Fibroblast of lung (primary cell): ENCODE results near the gene ELMO1.

ENCODE experiments used
- EZH2 ChIP-seq: IDR thresholded peaks from 2 replicates; pipeline ENCODE4 v1.5.1; 2012; ENCODE audit warnings: low read length, control low read depth, mild to moderate bottlenecking; ENCODE audit errors: missing control alignments
- TF ChIP-seq, protein P1 (sequence below), 2 donors: IDR thresholded peaks in 1 of 2; conservative IDR thresholded peaks in 1 of 2; 1 replicate in 1 of 2; 2 replicates in 1 of 2; pipeline ENCODE4 v1.5.1; 2011 to 2012; ENCODE audit warnings: low read length in 2 of 2, control low read depth in 1 of 2, inconsistent platforms in 1 of 2, low read depth in 1 of 2, mild to moderate bottlenecking in 1 of 2

DNA sequence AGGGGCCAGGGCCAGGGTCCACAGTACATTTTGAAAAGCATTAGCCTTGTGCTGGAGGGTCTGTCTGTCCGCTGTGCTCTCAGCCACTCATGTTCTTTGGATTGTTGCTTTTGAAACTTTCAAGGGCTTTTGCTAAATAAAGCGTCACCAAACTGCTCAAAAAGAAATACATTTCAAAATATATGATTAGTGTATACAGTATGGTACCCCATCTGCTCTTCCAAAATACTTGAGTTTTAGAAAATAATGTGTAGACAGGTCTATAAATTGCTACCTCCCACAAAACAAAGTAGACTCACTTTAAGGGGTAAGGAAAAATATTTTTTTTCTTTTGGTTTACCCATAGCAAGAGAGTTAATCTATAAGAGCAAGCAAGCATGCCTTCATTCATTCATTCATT is 530.1 kb downstream of the ELMO1 start:
- TF ChIP-seq, protein P1, sequence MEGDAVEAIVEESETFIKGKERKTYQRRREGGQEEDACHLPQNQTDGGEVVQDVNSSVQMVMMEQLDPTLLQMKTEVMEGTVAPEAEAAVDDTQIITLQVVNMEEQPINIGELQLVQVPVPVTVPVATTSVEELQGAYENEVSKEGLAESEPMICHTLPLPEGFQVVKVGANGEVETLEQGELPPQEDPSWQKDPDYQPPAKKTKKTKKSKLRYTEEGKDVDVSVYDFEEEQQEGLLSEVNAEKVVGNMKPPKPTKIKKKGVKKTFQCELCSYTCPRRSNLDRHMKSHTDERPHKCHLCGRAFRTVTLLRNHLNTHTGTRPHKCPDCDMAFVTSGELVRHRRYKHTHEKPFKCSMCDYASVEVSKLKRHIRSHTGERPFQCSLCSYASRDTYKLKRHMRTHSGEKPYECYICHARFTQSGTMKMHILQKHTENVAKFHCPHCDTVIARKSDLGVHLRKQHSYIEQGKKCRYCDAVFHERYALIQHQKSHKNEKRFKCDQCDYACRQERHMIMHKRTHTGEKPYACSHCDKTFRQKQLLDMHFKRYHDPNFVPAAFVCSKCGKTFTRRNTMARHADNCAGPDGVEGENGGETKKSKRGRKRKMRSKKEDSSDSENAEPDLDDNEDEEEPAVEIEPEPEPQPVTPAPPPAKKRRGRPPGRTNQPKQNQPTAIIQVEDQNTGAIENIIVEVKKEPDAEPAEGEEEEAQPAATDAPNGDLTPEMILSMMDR (conservative IDR thresholded peaks at IDR 0.05 in 1 of 2, IDR thresholded peaks at IDR 0.05 in 1 of 2; ENCODE audit: low read depth in 1 of 2, low read length in 2 of 2), result no peak
- TF ChIP-seq EZH2, result no peak
